SK-N-SH (cell line): ENCODE results near the gene CYP21A2.

ENCODE experiments used
- EP300 ChIP-seq, 2 experiments: IDR thresholded peaks; 2 replicates each; pipeline versions ENCODE4 v1.4.0 to v1.6.1; 2012; ENCODE audit warnings: borderline replicate concordance in 1 of 2, low read depth in 1 of 2, low read length in 1 of 2
- FOXJ3 ChIP-seq: sonication (generic); formaldehyde crosslinking; IDR thresholded peaks from 2 replicates; pipeline ENCODE4 v1.5.1; 2020; ENCODE audit warnings: mild to moderate bottlenecking, missing genetic modification reagents
- POLR2AphosphoS5 ChIP-seq: IDR thresholded peaks from 2 replicates; pipeline ENCODE4 v1.6.1; 2012; ENCODE audit warnings: low read depth, low read length
- RCOR1 ChIP-seq: fragments of 150-350 bp; IDR thresholded peaks from 2 replicates; pipeline ENCODE4 v1.6.1; 2017; ENCODE audit warnings: antibody characterized with exemption, low read length
- RXRA ChIP-seq: IDR thresholded peaks from 2 replicates; pipeline ENCODE4 v1.4.0; 2012; ENCODE audit warnings: low read depth, mild to moderate bottlenecking, borderline replicate concordance
- SMC3 ChIP-seq: IDR thresholded peaks from 2 replicates; pipeline ENCODE4 v1.6.1; 2012; ENCODE audit warnings: low read depth, low read length, improper control_type of control experiment
- TAF1 ChIP-seq: IDR thresholded peaks from 2 replicates; pipeline ENCODE4 v1.6.1; 2012; ENCODE audit warnings: low read depth, mild to moderate bottlenecking, low read length, moderate library complexity, borderline replicate concordance
- TF ChIP-seq, protein P1 (sequence below): fragments of 200-600 bp; sonication (generic); IDR thresholded peaks from 2 replicates; pipeline ENCODE4 v1.6.1; 2017; ENCODE audit warnings: antibody characterized with exemption, mild to moderate bottlenecking, moderate library complexity

DNA sequence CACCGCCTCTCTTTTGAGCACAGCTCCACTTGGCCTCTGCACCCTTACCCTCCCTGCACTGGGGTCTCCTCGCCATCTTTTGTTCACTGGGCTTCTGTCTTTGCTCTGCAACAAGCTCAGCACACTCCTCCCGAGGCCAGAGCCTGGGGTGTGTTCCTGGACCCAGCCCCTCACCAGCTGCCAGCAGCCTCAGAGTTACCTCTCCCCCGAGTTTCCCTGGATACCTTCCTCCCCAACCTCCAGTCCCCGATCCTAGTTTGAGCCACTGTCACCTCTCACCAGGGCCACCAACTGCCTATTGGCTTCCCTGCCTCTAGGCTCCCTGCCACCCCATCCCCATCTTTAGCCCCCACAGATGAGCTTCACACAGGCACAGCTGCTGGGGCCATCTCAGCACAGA lies 12.3 kb downstream of the CYP21A2 start:
- no peak for TF ChIP-seq SMC3
- TF ChIP-seq EP300 (IDR thresholded peaks at IDR 0.05; ENCODE audit: borderline replicate concordance in 1 of 2, low read depth in 1 of 2, low read length in 1 of 2): no peak
- TF ChIP-seq RXRA: no peak
- TF ChIP-seq, protein P1, sequence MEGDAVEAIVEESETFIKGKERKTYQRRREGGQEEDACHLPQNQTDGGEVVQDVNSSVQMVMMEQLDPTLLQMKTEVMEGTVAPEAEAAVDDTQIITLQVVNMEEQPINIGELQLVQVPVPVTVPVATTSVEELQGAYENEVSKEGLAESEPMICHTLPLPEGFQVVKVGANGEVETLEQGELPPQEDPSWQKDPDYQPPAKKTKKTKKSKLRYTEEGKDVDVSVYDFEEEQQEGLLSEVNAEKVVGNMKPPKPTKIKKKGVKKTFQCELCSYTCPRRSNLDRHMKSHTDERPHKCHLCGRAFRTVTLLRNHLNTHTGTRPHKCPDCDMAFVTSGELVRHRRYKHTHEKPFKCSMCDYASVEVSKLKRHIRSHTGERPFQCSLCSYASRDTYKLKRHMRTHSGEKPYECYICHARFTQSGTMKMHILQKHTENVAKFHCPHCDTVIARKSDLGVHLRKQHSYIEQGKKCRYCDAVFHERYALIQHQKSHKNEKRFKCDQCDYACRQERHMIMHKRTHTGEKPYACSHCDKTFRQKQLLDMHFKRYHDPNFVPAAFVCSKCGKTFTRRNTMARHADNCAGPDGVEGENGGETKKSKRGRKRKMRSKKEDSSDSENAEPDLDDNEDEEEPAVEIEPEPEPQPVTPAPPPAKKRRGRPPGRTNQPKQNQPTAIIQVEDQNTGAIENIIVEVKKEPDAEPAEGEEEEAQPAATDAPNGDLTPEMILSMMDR: no peak
- TF ChIP-seq POLR2AphosphoS5: no peak
- no peak for TF ChIP-seq FOXJ3 (CRISPR knock-in tag)
- TF ChIP-seq TAF1: no peak
- no peak for TF ChIP-seq RCOR1
